H9 (cell line): ENCODE measurements around the gene NCAM1. TPM values are rescaled to one million over a fixed set of nuclear protein-coding genes. Genes with fewer than 3 reads are reported as not detected.

Experiments
- DNase-seq: peaks from one replicate; pipeline ENCODE4 v3.0.0-alpha.2; 2017
- H2AFZ ChIP-seq: one replicate; pipeline ENCODE4 v1.6.1; 2013; ENCODE audit warnings: mild to moderate bottlenecking, low read length, control low read depth, moderate library complexity
- H2AK5ac ChIP-seq: 2 replicates; pipeline ENCODE4 v1.6.1; 2013; ENCODE audit warnings: low read length, control low read depth, mixed read lengths; ENCODE audit not compliant: insufficient read length
- H2BK120ac ChIP-seq: one replicate; pipeline ENCODE4 v1.6.1; 2013; ENCODE audit warnings: low read depth, mild to moderate bottlenecking, low read length, control low read depth, inconsistent platforms; ENCODE audit not compliant: poor library complexity, severe bottlenecking
- H2BK12ac ChIP-seq: 2 replicates; pipeline ENCODE4 v1.6.1; 2013; ENCODE audit warnings: low read length, control low read depth, mixed read lengths, low read depth; ENCODE audit not compliant: insufficient read length
- H2BK15ac ChIP-seq: 2 replicates; pipeline ENCODE4 v1.6.1; 2013; ENCODE audit warnings: low read depth, low read length, control low read depth
- H2BK20ac ChIP-seq: one replicate; pipeline ENCODE4 v1.6.1; 2013; ENCODE audit warnings: low read depth, mild to moderate bottlenecking, low read length, control low read depth, inconsistent platforms; ENCODE audit not compliant: poor library complexity, severe bottlenecking
- H2BK5ac ChIP-seq: 2 replicates; pipeline ENCODE4 v1.6.1; 2013; ENCODE audit warnings: low read length, control low read depth, mixed read lengths; ENCODE audit not compliant: insufficient read length
- H3K14ac ChIP-seq: 2 replicates; pipeline ENCODE4 v1.6.1; 2013; ENCODE audit warnings: low read length, control low read depth; ENCODE audit not compliant: insufficient read depth
- H3K18ac ChIP-seq: 2 replicates; pipeline ENCODE4 v1.6.1; 2013; ENCODE audit warnings: low read depth, mild to moderate bottlenecking, mixed read lengths, low read length, control low read depth; ENCODE audit not compliant: insufficient read length
- H3K23ac ChIP-seq: 2 replicates; pipeline ENCODE4 v1.6.1; 2013; ENCODE audit warnings: low read length, control low read depth, mixed read lengths, low read depth; ENCODE audit not compliant: insufficient read length
- H3K23me2 ChIP-seq: 2 replicates; pipeline ENCODE4 v1.6.1; 2013; ENCODE audit warnings: low read depth, mild to moderate bottlenecking, mixed read lengths, low read length, control low read depth; ENCODE audit not compliant: insufficient read length, poor library complexity, severe bottlenecking
- H3K27ac ChIP-seq: 2 replicates; pipeline ENCODE4 v1.5.1; 2013; ENCODE audit warnings: low read length, control low read depth, mixed read lengths, low read depth; ENCODE audit not compliant: insufficient read length
- H3K27me3 ChIP-seq: 2 replicates; pipeline ENCODE4 v1.6.1; 2013; ENCODE audit warnings: low read length, control low read depth, inconsistent platforms; ENCODE audit not compliant: insufficient read depth
- H3K4ac ChIP-seq: 2 replicates; pipeline ENCODE4 v1.6.1; 2013; ENCODE audit warnings: low read depth, mild to moderate bottlenecking, control low read depth, inconsistent platforms, low read length, moderate library complexity
- H3K4me1 ChIP-seq: 2 replicates; pipeline ENCODE4 v1.6.1; 2013; ENCODE audit warnings: low read length, control low read depth, inconsistent platforms; ENCODE audit not compliant: insufficient read depth
- H3K4me2 ChIP-seq: 2 replicates; pipeline ENCODE4 v1.6.1; 2013; ENCODE audit warnings: low read length, control low read depth, mixed read lengths; ENCODE audit not compliant: insufficient read length, insufficient read depth
- H3K56ac ChIP-seq: 2 replicates; pipeline ENCODE4 v1.6.1; 2013; ENCODE audit warnings: low read depth, mild to moderate bottlenecking, mixed read lengths, low read length, control low read depth; ENCODE audit not compliant: insufficient read length
- H3K79me1 ChIP-seq: 2 replicates; pipeline ENCODE4 v1.6.1; 2013; ENCODE audit warnings: low read depth, mild to moderate bottlenecking, moderate library complexity, low read length, control low read depth, inconsistent platforms; ENCODE audit not compliant: insufficient read depth, poor library complexity, severe bottlenecking
- H3K79me2 ChIP-seq: 2 replicates; pipeline ENCODE4 v1.6.1; 2013; ENCODE audit warnings: low read length, control low read depth, inconsistent platforms; ENCODE audit not compliant: insufficient read depth
- H3K9ac ChIP-seq: 2 replicates; pipeline ENCODE4 v1.6.1; 2013; ENCODE audit warnings: low read length, control low read depth, mixed read lengths; ENCODE audit not compliant: insufficient read length; ENCODE audit errors: extremely low read depth
- H3K9me3 ChIP-seq: one replicate; pipeline ENCODE4 v1.6.1; 2013; ENCODE audit warnings: low read depth, low read length, inconsistent platforms; ENCODE audit not compliant: control insufficient read depth
- H3T11ph ChIP-seq: one replicate; pipeline ENCODE4 v1.6.1; 2013; ENCODE audit warnings: mild to moderate bottlenecking, low read length, control low read depth, inconsistent platforms
- H4K20me1 ChIP-seq: one replicate; pipeline ENCODE4 v1.6.1; 2013; ENCODE audit not compliant: control insufficient read depth, insufficient read length, insufficient read depth
- H4K5ac ChIP-seq: 2 replicates; pipeline ENCODE4 v1.6.1; 2013; ENCODE audit warnings: low read depth, mild to moderate bottlenecking, mixed read lengths, low read length, control low read depth; ENCODE audit not compliant: insufficient read length
- H4K8ac ChIP-seq: replicated peaks from 2 replicates; pipeline ENCODE4 v1.6.1; 2013; ENCODE audit warnings: low read length, control low read depth, mixed read lengths, low read depth; ENCODE audit not compliant: insufficient read length
- H4K91ac ChIP-seq: 2 replicates; pipeline ENCODE4 v1.6.1; 2013; ENCODE audit warnings: low read depth, mild to moderate bottlenecking, moderate library complexity, mixed read lengths, low read length, control low read depth; ENCODE audit not compliant: insufficient read length
- H3K27ac Mint-ChIP-seq, 3 experiments: 2 replicates in 2 of 3; 3 replicates in 1 of 3; pipeline ENCODE4 v1.8.0; 2020 to 2021; ENCODE audit warnings: mixed read lengths in 3 of 3, mild to moderate bottlenecking in 1 of 3, moderate library complexity in 1 of 3
- H3K27me3 Mint-ChIP-seq: 2 replicates; pipeline ENCODE4 v1.8.0; 2021; ENCODE audit warnings: low read depth, mild to moderate bottlenecking, moderate library complexity, mixed read lengths
- H3K36me3 Mint-ChIP-seq, 3 experiments: 2 replicates in 2 of 3; 3 replicates in 1 of 3; pipeline ENCODE4 v1.8.0; 2020 to 2021; ENCODE audit warnings: low read depth in 3 of 3, mixed read lengths in 3 of 3; ENCODE audit not compliant: insufficient read depth in 1 of 3
- H3K4me1 Mint-ChIP-seq, 2 experiments: 2 replicates each; pipeline ENCODE4 v1.8.0; 2020; ENCODE audit warnings: mixed read lengths in 2 of 2
- H3K4me3 Mint-ChIP-seq, 2 experiments: 2 replicates in 1 of 2; 3 replicates in 1 of 2; pipeline ENCODE4 v1.8.0; 2020 to 2021; ENCODE audit warnings: mild to moderate bottlenecking in 2 of 2, mixed read lengths in 2 of 2, moderate library complexity in 1 of 2
- H3K9me3 Mint-ChIP-seq, 2 experiments: 2 replicates in 1 of 2; 3 replicates in 1 of 2; pipeline ENCODE4 v1.8.0; 2020; ENCODE audit warnings: mild to moderate bottlenecking in 2 of 2, mixed read lengths in 2 of 2, moderate library complexity in 1 of 2
- CTCF ChIP-seq: fragments of 200-600 bp; sonication (generic); conservative IDR thresholded peaks from 3 replicates; pipeline ENCODE4 v1.8.0; 2021; ENCODE audit warnings: antibody characterized with exemption, mild to moderate bottlenecking
- total RNA-seq: library from RNA; stranded (reverse); gene quantifications from 2 replicates; pipeline ENCODE4 v1.2.1, GENCODE V29; 2021

Gene NCAM1
- total RNA-seq, 1 experiment from 2014 or later: 2.5 TPM

- peaks cover 9% of the 10 kb centered on the region in 2 experiments for H3K4me1 Mint-ChIP-seq
Observed at GRCh38 chr11:113152500-113152899, 191.3 kb downstream of the NCAM1 start.

More at GRCh38 chr11:113152500-113152899, 191.3 kb downstream of the NCAM1 start:
- no peak overlapping the region for H2BK15ac ChIP-seq
- no peaks in the 10 kb centered on the region for H3K9me3 ChIP-seq
- no peak overlapping the region for H2BK12ac ChIP-seq
- H3K27me3 ChIP-seq: no peaks in the 10 kb centered on the region
- peaks cover 2% of the 10 kb centered on the region for H3K27me3 Mint-ChIP-seq
- no peak overlapping the region for H3K4ac ChIP-seq
- H3K27ac Mint-ChIP-seq: no peak overlapping the region
- no peak overlapping the region for H3K4me2 ChIP-seq
- H3K56ac ChIP-seq: no peak overlapping the region
- H2BK120ac ChIP-seq: no peak overlapping the region
- no peak overlapping the region for H4K5ac ChIP-seq
- H3K4me1 ChIP-seq: no peaks in the 10 kb centered on the region
- H3K79me2 ChIP-seq: no peaks in the 10 kb centered on the region
- no peak overlapping the region for H3K14ac ChIP-seq
- H3K4me3 Mint-ChIP-seq: no peak overlapping the region
- no peak overlapping the region for H3K23ac ChIP-seq
- TF ChIP-seq CTCF: no peak
- H4K20me1 ChIP-seq: no peaks in the 10 kb centered on the region
- no peak overlapping the region for H3K18ac ChIP-seq
- no peak overlapping the region for H4K91ac ChIP-seq
- H3K79me1 ChIP-seq: no peaks in the 10 kb centered on the region
- H3K9ac ChIP-seq: no peak overlapping the region
- no peak overlapping the region for H2BK20ac ChIP-seq
- DNase-seq: no peak
- no peak overlapping the region for H2AFZ ChIP-seq
- H3K36me3 Mint-ChIP-seq: no peaks in the 10 kb centered on the region
- H3K23me2 ChIP-seq: no peaks in the 10 kb centered on the region
- no peak overlapping the region for H3T11ph ChIP-seq
- no peak overlapping the region for H2BK5ac ChIP-seq
- no peak overlapping the region for H4K8ac ChIP-seq
- H3K9me3 Mint-ChIP-seq: no peaks in the 10 kb centered on the region
- no peak overlapping the region for H3K27ac ChIP-seq
- H2AK5ac ChIP-seq: no peak overlapping the region
